LoVo (cell line): ENCODE results near the gene PATJ.
"Not testable (repeated sequence)": the region's sequence is repeated elsewhere in the genome, so short reads cannot be mapped to it uniquely, and the experiment has no call there.

Experiments
- DNase-seq: peaks from one replicate; pipeline ENCODE4 v3.0.0-alpha.2; 2016; ENCODE audit warnings: low spot score

The PATJ gene

GRCh38 chr1:61741711-61742619, at the start of gene PATJ:
TSS of gene PATJ (plus strand) at chr1:61742480. CDS start at chr1:61762893, 20,413 bp downstream.
- peak; percentile 84 for DNase-seq

- DNase-seq, result no peak
These were observed 42.1 kb upstream of the PATJ start for GRCh38 chr1:61699911-61700851.

GRCh38 chr1:61708953-61709907, 33.0 kb upstream of the PATJ start:
- no peak for DNase-seq

DNA sequence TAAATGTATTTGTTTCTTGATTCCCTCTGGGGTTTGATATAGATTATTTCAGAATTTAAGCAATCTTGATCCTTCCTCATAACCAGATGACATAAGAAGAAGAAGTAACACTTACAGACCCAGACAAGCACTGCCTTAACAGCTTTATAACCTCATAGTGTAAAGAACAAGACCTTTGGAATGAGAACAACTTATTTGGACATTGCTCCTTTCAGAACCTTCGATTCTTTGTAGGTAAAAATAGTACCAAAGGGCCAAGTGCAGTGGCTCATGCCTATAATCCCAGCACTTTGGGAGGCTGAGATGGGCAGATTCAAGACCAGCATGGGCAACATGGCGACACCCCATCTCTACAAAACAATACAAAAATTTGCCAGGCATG, 32.4 kb upstream of the PATJ start:
- DNase-seq, result no peak

GRCh38 chr1:61711257-61711656, 31.0 kb upstream of the PATJ start:
- peak; percentile 22 for DNase-seq

DNA sequence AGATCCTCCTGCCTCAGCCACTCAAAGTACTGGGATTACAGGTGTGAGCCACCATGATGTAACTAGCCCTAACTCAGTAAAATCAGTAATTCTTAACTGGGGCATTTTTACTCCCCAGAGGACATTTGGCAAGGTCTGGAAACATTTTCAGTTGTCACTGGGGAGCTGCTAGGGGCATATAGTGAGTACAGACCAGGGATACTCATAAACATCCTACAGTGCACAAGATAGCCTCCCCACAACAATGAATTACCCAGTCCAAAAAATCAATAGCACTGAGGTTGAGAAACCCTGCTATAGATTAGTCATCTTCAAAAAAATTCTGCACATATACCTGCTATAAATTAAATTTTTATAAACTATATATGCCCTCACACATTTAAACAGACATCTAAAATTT, 30.3 kb upstream of the PATJ start:
- no peak for DNase-seq

DNA sequence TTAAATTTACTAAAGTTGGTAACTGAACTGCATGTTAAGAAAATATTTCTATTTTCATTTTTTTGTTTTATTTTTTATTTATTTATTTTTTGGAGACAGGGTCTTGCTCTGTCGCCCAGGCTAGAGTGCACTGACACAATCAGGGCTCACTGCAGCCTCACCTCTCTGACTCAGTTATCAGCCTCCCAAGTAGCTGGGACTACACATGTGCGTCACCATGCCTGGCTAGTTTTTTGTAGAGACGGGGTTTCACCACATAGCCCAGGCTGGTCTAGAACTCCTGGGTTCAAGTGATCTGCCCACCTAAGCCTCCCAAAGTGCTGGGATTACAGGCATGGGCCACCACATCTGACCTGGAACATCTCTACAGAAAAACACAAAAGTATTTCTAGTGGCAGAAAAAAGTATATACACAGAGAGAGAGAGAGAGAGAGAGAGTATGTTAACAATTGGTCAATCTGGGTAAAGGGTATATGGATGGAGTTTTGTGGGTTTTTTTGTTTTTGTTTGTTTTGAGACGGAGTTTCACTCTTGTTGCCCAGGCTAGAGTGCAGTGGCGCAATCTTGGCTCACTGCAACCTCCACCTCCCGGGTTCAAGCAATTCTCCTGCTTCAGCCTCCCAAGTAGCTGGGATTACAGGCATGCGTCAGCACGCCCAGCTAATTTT, 23.1 kb upstream of the PATJ start:
- not testable (repeated sequence) for DNase-seq

- DNase-seq, result no peak
These were observed 17.8 kb upstream of the PATJ start for GRCh38 chr1:61724506-61724812.

GRCh38 chr1:61724813-61725694, 17.2 kb upstream of the PATJ start, which contains the start of gene TM2D1:
TSS of gene TM2D1 (minus strand) at chr1:61725141. CDS start at chr1:61725120, 21 bp downstream.
- peak; percentile 91 for DNase-seq

- DNase-seq, result no peak
These were observed 14.7 kb upstream of the PATJ start for GRCh38 chr1:61727544-61727943.

- DNase-seq, result not testable (repeated sequence)
These were observed 11.6 kb upstream of the PATJ start for GRCh38 chr1:61730679-61731078.

DNA sequence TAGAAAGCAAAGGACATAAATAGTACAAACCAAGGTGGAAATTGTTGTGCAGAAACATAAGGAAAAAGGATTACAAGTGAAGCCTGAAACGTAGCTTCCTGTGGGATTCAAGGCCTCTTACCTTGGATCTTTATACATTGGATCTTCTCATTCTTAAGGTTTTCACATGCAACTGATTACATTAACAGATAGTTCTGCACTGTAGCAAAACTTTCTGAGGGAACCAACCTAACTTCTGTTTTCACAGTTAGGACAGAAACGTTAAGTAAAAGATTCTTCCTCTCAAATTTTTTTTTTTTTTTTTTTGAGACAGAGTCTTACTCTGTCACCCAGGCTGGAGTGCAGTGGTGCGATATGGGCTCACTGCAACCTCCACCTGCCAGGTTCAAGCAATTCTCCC, 9.6 kb upstream of the PATJ start:
- DNase-seq, result no peak

- DNase-seq, result peak; percentile 19
These were observed 1.3 kb upstream of the PATJ start for GRCh38 chr1:61740751-61741700.

GRCh38 chr1:61742620-61743430, 545 bp downstream of the PATJ start:
- peak; percentile 19 for DNase-seq

DNA sequence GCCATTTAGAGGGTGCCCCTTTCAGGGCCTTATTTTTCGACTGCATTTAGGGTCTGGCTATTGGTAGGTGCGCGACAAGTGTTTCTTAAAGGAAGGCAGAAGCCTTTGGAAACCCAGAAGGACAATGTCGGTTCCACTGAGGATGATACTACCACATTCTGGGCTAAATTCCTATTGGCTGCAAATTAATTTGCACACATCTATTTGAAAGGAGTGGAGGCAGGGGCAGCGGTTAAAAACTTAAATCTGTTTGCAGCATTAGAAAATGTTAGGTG, 1.1 kb downstream of the PATJ start:
- DNase-seq, result no peak

DNA sequence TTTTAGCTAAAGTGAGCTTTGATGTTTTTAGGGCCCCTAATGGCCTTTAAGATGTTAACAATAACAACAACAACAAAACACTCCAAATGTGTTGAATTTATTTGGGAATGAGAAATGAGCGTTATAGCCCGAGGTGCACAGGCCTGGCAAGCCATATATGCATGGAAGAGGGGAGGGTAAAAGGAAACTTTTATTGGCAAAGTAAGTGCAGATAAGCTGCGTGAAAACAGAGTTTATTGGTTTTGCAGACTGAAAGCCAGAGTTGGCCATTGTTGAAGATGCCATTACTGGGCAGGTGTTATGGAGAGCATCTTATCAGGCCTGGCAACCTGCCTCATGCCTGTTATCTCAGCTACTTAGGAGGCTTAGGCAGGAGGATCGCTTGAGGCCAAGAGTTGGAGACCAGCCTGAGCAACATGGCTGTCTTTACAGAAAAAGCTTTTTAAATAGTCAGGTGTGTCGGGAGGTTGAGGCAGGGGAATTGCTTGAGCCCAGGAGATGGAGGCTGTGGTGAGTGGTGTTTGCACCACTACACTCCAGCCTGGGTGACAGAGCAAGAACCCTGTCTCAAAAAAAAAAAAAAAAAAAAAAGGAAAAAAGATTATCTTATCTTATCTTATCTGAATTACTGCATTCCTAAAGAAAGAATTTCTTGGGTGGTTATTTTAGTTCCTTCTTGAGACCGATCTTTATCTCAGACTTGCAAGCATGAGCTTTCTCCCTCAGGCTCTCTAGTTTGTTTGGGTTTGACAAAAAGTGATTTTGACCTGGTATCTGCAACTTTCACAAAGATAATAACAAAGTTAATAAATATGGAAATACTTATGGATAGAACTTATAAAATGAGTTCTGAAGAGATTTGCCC, 1.7 kb downstream of the PATJ start:
- peak; percentile 47 for DNase-seq

GRCh38 chr1:61746813-61747212, 4.5 kb downstream of the PATJ start:
- peak; percentile 14 for DNase-seq
